ENCODE measurements around the gene RNASE1.
"Not testable (repeated sequence)": the region's sequence is repeated elsewhere in the genome, so short reads cannot be mapped to it uniquely, and the experiment has no call there.

RNASE1 gene

GRCh38 chr14:20802341-20803084, at the start of gene RNASE1:
Gene RNASE1, minus strand, starts transcription at chr14:20802844. Its CDS starts 776 bp downstream, at chr14:20802068.
- peak in 50 of 56 donors; percentile 24 to 87 (median 66) for DNase-seq

- DNase-seq: peak in 28 of 56 donors; percentile 9 to 60 (median 31)
Measured at GRCh38 chr14:20848955-20849570, 46.4 kb upstream of the RNASE1 start.

GRCh38 chr14:20848316-20848954, 45.8 kb upstream of the RNASE1 start:
- peak in 7 of 56 donors; percentile 11 to 40 (median 31) for DNase-seq

GRCh38 chr14:20846560-20846959, 43.9 kb upstream of the RNASE1 start:
- no peak for DNase-seq

- no peak for DNase-seq
Measured at GRCh38 chr14:20841096-20841495, 38.5 kb upstream of the RNASE1 start.

- no peak for DNase-seq
Measured at GRCh38 chr14:20837831-20838230, 35.2 kb upstream of the RNASE1 start.

GRCh38 chr14:20836668-20837338, 34.2 kb upstream of the RNASE1 start:
- DNase-seq: peak in 17 of 56 donors; percentile 4 to 55 (median 26)

GRCh38 chr14:20834899-20835298, 32.3 kb upstream of the RNASE1 start:
- DNase-seq: no peak

GRCh38 chr14:20830831-20831230, 28.2 kb upstream of the RNASE1 start:
- DNase-seq: no peak

GRCh38 chr14:20828024-20828694, 25.5 kb upstream of the RNASE1 start:
- peak in 1 of 56 donors; percentile 10 for DNase-seq

- DNase-seq: no peak
Measured at GRCh38 chr14:20827326-20827725, 24.7 kb upstream of the RNASE1 start.

GRCh38 chr14:20826666-20827065, 24.0 kb upstream of the RNASE1 start:
- DNase-seq: not testable (repeated sequence)

GRCh38 chr14:20823859-20824258, 21.2 kb upstream of the RNASE1 start:
- DNase-seq: peak in 1 of 56 donors; percentile 1

- DNase-seq: peak in 7 of 56 donors; percentile 13 to 40 (median 21)
Measured at GRCh38 chr14:20821521-20822108, 19.0 kb upstream of the RNASE1 start.

GRCh38 chr14:20820063-20820904, 17.6 kb upstream of the RNASE1 start:
- no peak for DNase-seq

GRCh38 chr14:20818861-20819260, 16.2 kb upstream of the RNASE1 start:
- DNase-seq: no peak

- not testable (repeated sequence) for DNase-seq
Measured at GRCh38 chr14:20815946-20816345, 13.3 kb upstream of the RNASE1 start.

- DNase-seq: no peak
Measured at GRCh38 chr14:20811986-20812975, 9.6 kb upstream of the RNASE1 start.
